HG03571 (cell line): ENCODE measurements around the gene HMGB1.

ENCODE experiments used
- ATAC-seq: cut with Tn5 transposase; IDR thresholded peaks from one replicate; pipeline ENCODE4 v1.9.1; 2021; ENCODE audit not compliant: unreplicated experiment

The HMGB1 gene

DNA sequence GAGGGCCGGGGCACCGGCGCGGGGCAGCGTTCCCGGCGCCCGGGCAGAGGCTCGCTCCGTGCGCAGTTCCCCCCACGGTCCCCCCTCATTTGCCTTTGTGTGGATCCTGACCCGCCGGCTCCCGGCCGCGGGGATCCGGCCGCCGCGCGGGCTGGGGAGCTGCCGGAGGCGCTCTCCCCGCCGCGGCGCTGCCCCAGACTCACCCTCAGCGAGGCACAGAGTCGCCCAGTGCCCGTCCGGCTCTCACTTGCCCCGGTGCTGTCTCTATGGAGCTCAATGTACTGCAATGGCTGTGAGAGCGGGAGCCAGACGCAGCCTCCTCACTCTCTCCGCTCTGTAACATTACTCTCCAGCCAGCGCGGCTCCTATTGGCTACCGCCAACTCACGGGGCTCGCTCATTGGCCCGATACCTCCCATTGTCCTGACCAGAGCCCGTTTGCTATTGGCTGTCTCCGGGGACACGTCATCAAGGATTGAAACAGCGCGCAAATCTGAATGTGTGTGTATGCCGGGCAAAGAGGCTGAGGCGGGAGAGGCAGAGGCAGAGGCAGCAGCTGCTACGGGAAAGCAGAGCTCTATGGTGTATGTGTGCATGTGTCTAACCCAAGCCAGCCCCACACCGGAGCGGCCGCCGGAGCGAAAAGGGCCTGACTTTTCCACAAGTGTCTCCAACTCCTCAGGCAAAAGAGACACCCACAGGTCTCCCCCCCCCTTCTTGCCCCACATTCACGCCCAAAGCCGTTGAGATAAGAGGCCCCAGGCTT, at the start of gene HMGB1:
TSS of gene HMGB1 (minus strand) at position 344 of the 765 bp plus-strand sequence. CDS start 2,256 bp downstream, outside the sequence.
- ATAC-seq, result peak; percentile 83

DNA sequence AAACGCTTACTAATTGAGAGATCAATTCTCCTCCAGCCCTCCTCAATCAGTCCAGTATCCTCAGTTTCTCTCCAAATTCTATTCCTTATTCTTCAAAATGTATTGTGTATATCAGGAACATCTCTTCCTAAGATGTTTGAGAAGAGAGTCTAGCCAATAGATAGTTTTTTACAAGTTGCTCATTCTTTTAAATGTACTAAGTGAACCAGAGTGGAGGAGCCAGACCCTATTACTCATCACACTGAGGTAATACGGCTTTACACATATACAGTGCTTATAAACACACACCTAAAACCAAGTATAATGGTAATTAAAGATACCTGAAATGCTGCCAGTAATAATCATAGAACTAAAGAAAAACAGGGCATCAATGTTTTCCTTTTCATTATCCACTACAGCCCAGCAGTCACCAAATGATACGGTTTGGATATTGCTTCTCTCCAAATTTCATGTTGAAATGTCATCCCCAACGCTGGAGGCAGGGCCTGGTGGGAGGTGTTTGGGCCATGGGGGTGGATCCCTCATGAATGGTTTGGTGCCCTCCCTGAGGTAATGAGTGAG, 45.2 kb upstream of the HMGB1 start:
- ATAC-seq, result no peak

DNA sequence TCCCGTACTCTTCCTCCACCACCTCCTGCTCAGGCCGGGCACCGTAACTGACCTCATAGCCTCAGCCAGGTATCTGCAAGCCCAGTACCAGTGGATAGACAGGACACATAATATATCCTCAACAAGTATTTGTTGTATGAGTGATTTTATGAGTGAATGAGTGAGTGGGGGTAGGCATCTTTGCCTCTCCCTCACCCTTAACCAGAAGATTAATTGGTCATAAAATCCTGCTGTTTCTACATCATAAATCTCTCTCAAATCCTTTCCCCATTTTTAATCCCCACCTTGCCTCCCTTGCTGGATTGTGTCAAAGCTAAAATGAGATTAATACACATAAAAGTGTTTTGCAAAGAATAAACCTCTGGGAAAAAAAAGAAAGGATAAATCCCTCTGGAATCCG, 44.4 kb upstream of the HMGB1 start:
- no peak for ATAC-seq

DNA sequence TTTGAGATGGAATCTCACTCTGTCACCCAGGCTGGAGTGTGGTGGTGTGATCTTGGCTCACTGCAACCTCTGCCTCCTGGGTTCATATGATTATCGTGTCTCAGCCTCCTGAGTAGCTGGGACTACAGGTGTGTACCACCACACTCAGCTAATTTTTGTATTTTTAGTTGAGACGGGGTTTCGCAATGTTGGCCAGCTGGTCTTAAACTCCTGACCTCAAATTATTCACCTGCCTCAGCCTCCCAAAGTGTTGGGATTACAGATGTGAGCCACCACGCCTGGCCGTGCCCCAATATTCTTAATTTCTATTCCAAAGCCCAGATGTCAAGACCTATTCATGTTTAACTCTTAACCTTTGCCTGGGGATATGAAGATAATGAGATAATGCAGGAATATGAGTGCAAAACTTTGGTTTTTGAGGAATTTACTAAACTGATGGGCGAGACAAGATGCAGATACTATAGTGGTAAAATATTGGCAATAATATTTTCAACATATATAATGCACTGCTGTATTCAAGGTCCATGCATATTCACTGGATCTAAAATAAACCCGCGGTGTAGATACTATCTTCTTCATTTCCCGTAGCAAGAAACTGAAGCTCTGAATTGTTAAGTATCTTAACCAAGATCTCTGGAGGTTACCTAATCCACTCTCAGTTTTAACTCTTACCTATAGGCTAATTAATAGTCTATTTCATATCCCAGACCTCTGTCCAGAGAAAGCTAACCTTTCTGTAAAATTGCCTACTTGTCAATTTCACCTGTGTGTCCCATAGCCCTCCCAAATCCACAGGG, 43.7 kb upstream of the HMGB1 start:
- ATAC-seq, result no peak

DNA sequence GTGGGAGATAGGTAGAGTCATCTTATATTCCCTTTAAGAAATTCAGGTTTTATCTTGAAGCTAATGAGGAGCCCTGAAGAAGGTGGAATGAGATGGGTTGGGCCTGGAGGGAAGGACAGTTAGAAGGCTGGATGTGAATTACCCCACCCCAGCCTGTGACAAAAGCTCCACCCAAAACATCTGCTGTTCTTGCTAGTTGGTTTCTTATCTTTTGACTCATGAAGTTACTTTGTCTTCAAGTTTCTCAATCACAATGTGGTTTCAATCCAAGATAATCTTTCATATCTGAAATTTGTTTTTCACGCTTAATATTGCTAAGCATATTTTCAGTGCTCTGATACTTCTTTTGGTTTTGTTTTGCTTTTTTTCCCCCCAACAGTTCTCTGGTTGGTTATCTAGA, 38.3 kb upstream of the HMGB1 start:
- no peak for ATAC-seq

DNA sequence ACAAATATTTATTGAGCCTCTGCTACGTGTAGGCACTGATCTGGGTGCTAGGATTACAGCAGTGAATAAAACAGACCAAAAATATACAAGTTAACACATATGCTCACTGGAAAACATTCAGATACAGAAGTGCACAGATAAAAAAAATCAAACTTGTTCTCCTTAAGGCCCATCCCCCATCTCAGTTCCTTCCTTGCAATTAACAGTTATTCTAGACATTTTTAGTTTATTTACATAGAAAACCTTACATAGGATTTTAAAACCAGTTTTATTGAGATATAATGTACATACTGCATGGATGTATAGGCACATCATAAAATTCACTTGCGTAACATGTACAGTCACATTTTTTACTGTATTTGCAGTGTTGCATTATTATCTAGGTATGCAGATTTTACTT, 36.5 kb upstream of the HMGB1 start:
- ATAC-seq, result no peak

DNA sequence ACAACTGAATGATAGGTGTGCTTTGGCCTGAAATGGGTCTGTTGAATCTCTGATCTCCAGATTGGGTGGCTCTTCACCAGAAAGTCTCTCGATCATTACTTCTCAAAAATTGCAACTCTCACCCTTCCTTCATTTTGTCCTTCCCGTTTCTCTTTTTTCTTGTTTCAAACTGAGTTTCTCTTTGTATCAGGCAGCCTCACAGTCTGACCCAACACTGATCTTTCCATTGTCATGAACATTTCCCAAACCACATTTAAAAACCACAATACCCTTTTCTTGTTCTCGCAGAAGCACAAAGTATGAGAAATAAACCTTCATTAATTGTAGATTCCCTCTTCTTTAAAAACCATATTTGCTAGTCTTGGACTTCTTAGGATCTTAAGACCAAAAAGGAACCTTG, 33.6 kb upstream of the HMGB1 start:
- no peak for ATAC-seq

DNA sequence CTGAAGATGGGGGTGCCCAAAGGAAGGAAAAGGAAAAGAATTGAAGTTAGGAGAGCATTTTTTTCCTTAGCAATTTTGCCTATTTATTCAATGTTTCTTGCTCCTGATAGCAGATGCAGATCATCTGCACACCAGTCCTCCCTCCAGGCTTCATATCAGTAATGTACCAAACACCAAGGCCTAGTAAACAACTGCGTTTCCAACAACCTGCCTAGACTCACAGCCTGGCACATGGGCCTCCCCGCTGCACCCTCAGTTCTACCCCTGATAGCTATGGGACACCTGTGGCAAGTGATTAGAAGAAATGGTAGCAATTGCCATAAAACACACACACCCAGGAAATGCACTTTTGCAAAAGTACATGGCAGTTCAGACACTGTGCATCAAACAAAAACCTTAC, 30.4 kb upstream of the HMGB1 start:
- ATAC-seq, result no peak

DNA sequence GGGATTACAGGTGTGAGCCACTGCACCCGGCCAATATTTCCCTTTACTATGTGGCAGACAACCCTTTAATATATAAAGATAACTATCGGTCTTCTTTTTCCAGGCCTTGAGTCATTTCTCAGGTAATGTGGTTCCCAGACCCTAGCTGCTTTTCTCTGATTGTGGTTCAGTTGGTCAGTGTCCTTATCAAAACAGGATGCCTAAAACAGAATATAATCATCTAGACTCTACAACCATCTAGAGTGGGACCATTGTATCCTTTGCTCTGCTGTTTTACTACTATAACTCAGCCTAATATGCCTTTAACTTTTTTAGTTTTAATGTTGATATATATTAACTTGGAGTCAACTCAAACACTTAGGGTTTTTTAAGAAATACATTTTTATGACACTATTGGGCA, 30.0 kb upstream of the HMGB1 start:
- ATAC-seq, result no peak

DNA sequence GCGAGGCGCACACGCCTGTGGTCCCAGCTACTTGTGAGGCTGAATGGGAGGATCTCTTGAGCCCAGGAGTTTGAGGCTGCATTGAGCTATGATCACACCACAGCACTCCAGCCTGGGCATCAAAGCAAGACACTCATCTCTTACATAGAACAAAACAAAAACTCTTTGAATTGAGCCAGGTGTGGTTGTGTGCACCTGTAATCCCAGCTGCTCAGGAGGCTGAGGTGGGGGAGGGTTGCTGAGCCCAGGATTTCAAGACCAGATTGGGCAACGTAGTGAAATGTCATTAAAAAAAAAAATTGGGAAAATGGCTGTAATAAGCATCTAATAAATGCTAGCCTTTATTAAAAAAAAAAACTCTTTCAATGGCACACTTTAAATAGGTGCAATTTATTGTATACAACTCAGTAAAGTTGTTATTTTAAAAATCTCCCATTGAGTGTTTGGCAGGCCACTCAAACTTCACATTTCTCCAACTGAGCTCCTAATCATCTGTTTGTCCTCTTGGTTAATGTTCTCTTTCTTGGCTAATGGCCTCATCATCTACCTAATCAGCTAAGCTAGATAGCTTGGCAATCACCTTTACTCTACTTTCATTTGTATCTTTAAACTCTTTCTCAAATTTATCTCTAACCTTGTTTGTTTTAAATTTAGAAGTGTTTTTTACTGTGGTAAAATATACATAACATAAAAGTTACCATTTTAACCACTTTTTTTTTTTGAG, 28.1 kb upstream of the HMGB1 start:
- ATAC-seq, result no peak

DNA sequence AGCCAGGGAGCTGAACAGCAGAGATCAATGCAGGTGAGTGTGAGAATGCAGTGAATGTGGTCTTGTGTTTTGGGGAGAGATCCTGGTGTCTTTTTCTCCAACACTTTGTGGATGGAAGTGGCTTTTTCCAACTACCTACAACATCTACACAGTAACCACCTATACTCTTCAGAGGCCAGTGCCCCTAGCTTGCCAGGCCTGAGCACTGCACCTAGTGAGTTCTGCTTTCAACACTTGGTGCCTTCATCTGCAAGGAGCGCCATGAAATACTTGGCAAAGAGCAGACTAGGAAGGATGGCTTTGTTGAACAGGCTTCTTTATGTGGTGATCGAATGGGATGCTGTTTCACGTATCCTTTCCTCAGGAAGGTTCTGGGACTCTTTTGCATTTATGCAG, 21.3 kb upstream of the HMGB1 start:
- no peak for ATAC-seq

DNA sequence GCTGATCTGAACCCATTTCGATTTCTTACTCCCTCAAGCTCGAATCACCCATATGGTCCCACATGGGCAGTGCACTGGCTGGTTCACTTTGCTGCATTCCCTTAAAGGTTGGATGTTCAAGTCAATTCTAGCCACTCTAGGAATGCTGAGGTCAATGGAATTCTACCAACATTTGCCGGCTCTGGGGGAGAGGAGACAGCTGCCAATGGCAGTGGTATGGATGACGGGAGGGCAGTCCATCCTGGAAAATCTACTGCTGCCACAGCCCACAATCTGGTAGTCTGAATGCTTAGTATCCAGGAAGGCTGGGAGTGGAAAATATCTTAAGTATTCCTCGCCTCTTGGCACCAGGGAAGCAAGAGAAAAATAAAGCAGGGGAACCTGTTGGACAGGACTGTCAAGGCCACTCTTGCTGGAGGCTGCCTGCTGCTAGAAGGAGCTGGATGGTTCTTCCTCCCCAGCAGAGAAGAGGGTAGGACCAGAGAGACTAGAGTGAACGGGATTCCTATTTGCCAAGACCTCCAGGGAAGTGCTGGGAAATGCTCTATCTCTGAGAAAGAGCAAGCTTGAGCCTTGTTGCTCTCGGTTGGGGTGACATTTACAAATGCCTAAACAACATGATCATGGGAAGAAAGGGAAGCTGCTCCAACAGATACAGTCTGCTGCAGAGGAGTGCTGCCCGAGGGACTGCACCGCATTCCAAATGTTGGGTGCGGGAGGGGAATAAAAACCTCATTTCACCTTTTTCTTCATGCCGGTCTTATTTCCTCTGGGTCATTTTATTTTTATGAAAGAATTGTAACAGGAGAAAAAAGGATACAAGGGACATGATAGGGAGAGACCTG, 20.7 kb upstream of the HMGB1 start:
- ATAC-seq, result no peak

DNA sequence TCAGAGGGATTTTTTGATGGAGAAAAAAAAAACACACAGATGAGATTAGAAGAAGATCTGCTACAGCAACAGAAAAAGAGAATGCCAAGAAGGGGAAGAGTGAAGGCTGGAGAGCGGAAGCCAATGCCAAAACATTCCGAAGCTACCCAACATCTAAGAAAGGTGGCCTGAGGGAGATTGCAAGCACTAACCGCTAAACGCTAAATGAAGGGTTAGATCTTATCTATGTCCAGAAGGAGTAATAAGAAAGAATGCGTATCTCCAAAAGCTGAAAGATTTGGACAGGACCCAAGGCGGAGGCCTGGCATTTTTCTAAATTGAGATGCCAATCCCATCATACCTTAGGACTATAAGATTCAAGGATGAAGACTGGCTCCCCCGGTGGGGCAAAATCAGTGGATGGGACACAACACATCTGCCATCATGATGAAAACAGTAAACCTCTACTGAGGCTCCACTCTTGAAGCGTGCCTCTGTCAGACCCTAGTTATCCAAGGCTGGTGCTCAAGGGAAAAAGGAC, 15.6 kb upstream of the HMGB1 start:
- ATAC-seq, result no peak

DNA sequence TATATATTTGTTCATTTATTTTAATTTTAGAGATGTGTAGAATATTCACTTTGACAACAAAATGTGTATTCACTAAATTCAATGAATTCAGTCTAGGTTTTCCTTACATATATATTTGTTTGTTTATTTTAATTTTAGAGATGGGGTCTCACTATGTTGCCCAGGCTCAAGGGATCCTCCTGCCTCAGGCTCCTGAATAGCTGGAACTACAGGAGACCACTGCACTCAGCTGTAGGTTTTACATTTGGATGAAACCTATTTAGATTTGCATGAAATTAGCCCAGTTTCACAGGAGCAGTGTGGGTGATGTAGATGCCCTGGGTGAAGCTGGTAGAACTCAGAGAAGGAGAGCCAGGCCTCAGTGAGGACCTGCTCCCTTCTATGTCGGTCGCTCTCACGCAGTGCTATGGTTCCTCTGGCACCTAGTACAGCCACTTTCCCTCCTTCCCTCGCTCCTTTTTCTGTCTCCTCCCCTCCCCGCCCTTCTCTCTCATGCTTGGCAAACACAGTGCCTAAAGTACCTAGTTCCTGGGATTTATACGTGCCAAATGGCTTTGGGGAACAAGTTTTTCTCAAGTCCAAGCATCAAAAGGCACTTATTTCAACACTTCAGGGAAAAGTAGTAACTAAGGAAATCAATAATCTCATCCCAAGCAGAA, 14.7 kb upstream of the HMGB1 start:
- no peak for ATAC-seq

DNA sequence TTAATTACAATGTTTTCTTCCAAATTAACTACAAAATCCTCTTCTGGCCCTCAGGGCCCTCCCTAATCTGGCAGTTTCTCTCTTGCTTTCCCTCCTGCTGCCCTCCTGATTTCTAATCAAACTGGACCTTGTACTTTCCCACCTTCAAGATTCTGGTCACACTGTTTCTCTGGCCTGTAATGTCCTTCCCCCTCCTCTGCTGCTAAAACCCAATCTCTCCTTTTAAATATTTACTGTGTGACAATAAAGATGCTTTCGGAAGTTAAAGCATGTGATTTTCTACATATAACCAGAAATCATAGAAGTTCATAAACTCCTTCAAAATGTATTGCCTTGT, 14.1 kb upstream of the HMGB1 start:
- no peak for ATAC-seq

DNA sequence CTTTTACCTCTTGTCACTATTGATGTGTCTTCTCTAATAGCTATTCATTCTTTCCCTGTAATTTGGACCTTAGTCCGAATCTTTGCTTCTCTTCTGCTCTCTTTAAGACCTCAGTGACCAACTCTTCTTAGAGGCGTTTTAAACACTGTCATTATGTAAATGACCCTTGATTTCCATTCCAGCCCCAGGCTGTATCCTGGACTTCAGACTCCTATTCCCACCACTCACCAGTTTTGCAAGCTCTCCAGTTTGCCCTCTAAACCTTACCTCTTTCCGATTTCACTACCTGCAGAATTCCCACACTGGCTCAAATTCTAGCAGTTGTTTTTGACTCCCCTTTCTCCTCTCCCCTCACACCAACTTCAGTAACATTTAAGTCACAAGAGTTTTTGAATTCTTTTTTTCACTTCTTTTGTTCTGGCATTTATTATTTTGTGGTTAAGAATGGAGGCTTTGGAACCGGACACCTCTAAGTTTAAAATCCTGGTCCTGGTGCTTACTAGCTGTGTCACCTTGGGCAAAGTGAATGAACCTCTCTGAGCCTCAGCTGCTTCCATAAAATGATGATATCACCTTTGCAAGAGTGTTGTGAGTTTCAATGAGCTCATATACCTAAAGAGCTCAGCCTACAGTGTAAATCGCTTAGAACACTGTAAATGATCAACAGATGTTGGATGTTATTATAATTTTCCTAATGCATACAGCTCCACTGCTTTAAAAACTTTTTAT, 13.6 kb upstream of the HMGB1 start:
- ATAC-seq, result no peak

DNA sequence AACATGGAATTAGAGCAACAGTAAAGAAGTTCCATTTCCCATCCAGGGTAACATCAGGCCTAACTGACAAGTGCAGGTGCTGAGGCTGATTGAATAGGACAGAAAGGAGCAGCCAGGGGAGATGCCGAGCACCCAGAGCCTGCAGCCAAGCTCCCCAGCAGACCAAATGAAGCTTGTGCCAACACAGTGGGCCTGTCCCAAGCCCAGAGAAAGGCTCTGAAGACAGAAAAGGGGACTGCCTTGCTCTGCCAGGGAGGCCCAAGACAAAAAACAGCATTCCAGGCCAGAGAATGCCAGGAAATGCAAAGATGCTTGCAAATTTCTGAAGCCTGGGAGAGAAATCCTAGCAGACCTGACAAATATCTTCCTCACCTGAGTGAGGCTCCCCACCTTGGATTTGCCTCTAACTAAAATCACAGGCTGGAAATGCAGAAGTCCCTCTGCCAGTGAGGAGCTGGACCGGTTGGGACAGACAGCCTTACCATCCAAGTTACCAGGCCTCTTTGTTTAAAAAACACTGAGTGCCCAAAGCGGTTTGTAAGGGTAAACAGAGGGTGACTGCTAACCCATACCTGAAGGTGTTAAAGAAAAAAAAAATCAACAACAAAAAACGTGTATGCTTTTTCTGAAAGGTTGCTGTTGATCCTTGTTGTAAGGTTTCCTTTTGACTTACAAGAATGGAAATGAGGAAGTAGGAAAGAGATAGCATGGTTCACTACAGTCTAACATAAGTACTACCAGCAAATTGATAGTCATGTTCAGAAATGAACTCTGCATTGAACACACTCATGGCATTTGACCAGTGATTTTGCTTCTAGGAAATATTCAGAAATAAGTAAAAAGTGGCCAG, 11.8 kb upstream of the HMGB1 start:
- peak; percentile 92 for ATAC-seq

DNA sequence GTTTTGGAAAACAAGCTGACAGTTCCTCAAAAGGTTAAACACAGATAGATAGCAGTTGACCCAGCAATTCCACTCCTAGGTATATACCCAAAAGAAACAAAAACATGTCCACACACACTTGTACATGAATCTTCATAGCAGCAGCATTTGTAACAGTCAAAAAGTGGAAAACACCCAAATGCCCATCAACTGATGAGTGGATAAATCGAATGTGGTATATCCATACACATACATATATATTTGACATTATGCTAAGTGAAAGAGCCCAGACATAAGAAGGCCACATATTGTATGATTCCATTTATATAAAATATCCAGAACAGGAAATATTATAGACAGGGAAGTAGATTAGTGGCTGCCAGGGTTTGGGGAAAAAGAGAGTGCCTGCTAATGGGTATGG, 7.9 kb upstream of the HMGB1 start:
- ATAC-seq, result no peak
